Spleen (tissue), 11 donors: ENCODE data around the gene OR8I2. TPM values are rescaled to one million over a fixed set of nuclear protein-coding genes. Genes with fewer than 3 reads are reported as not detected.
"Not testable (repeated sequence)": the region's sequence is repeated elsewhere in the genome, so short reads cannot be mapped to it uniquely, and the experiment has no call there.

ENCODE experiments used
- DNase-seq: peaks from one replicate; pipeline ENCODE4 v3.0.0-alpha.2; 2020
- H3K27ac ChIP-seq, 8 donors: fragments of 200-600 bp; sonication (generic) in 7 of 8; 1 replicate in 4 of 8; 2 replicates in 4 of 8; pipeline versions ENCODE4 v1.5.0 to v1.8.0; 2016 to 2021; ENCODE audit warnings: inconsistent platforms in 4 of 8, mild to moderate bottlenecking in 4 of 8, moderate library complexity in 1 of 8
- H3K27me3 ChIP-seq, 7 donors: fragments of 200-600 bp; sonication (generic) in 6 of 7; replicated peaks in 1 of 7; 1 replicate in 4 of 7; 2 replicates in 3 of 7; pipeline versions ENCODE4 v1.5.0 to v1.8.0; 2016 to 2021; ENCODE audit warnings: inconsistent platforms in 3 of 7, mild to moderate bottlenecking in 1 of 7
- H3K36me3 ChIP-seq, 6 donors: fragments of 200-600 bp; sonication (generic) in 5 of 6; 1 replicate in 4 of 6; 2 replicates in 2 of 6; pipeline versions ENCODE4 v1.5.0 to v1.8.0; 2016 to 2021; ENCODE audit warnings: inconsistent platforms in 2 of 6
- H3K4me1 ChIP-seq, 6 donors: fragments of 200-600 bp; sonication (generic) in 5 of 6; 1 replicate in 3 of 6; 2 replicates in 3 of 6; pipeline versions ENCODE4 v1.5.0 to v1.8.0; 2016 to 2021; ENCODE audit warnings: inconsistent platforms in 3 of 6
- H3K4me3 ChIP-seq, 8 donors: fragments of 200-600 bp; sonication (generic) in 7 of 8; 1 replicate in 4 of 8; 2 replicates in 4 of 8; pipeline versions ENCODE4 v1.5.0 to v1.8.0; 2016 to 2021; ENCODE audit warnings: inconsistent platforms in 4 of 8, mild to moderate bottlenecking in 4 of 8, moderate library complexity in 2 of 8
- H3K9me3 ChIP-seq, 8 donors: fragments of 200-600 bp; sonication (generic) in 7 of 8; 1 replicate in 4 of 8; 2 replicates in 4 of 8; pipeline versions ENCODE4 v1.5.0 to v1.8.0; 2016 to 2021; ENCODE audit warnings: inconsistent platforms in 4 of 8
- POLR2A ChIP-seq, 3 donors: fragments of 450-650 bp; IDR thresholded peaks; one replicate each; pipeline ENCODE4 v1.5.1; 2017; ENCODE audit warnings: antibody characterized with exemption in 3 of 3, mild to moderate bottlenecking in 1 of 3
- POLR2AphosphoS5 ChIP-seq, 3 donors: sonication (generic); formaldehyde crosslinking; IDR thresholded peaks; one replicate each; pipeline ENCODE4 v1.5.1; 2017; ENCODE audit warnings: antibody characterized with exemption in 3 of 3
- WGBS, 5 donors: extraction: QIAGEN DNeasy Blood & Tissue Kit in 3 of 5; methylation state at CpG; one replicate each; pipeline versions ENCODE4 v1.1.5 to v1.1.7; 2013 to 2018; 5-methylcytosine and 5-hydroxymethylcytosine counted together
- intact Hi-C: fragments of 100-400 bp; cut with DNase I; formaldehyde crosslinking; loops from one replicate; pipeline ENCODE4 v1.15.0; 2023; ENCODE audit warnings: low total_unique reads
- polyA plus RNA-seq, 3 donors: library from polyadenylated mRNA; stranded (reverse); fragments of 200-250 nt; gene quantifications; one replicate each; pipeline ENCODE4 v1.2.1, GENCODE V29; 2013
- total RNA-seq, 7 donors: library from RNA; depleted of rRNA in 3 of 7; stranded (reverse); fragments of >200 nt in 3 of 7; fragmentation: NEBNext Ultra II Directional in 4 of 7; extraction: Animal tissue kit (Norgen Biotek cat#: 25700) in 4 of 7; gene quantifications; one replicate each; pipeline versions ENCODE4 v1.1.0 to v1.2.1, GENCODE V29; 2016 to 2021
- TF ChIP-seq, protein P1 (sequence below), 11 experiments: fragments of 200-600 bp in 7 of 11; fragments of 450-650 bp in 4 of 11; sonication (generic) in 4 of 11; IDR thresholded peaks in 8 of 11; conservative IDR thresholded peaks in 3 of 11; 1 replicate in 7 of 11; 2 replicates in 4 of 11; pipeline versions ENCODE4 v1.4.0 to v1.8.0; 2016 to 2021; ENCODE audit warnings: antibody characterized with exemption in 11 of 11, inconsistent platforms in 4 of 11, mild to moderate bottlenecking in 1 of 11
- donor health status: healthy with polysubstance abuse.
- donor health status: DM: no; HTN: no; CAD: no; lungs with moderate emphysema.
- donor health status: DM: no; HTN: no; CAD: no.
- donor health status: Bipolar disorder and iron deficiency.
- donor health status: healthy.
- donor health status: DM: no; HTN: no; CAD: no.
- donor health status: DM: yes; HTN: yes; CAD: no.

The OR8I2 gene
- total and polyA plus RNA-seq, 10 donors: not detected

DNA sequence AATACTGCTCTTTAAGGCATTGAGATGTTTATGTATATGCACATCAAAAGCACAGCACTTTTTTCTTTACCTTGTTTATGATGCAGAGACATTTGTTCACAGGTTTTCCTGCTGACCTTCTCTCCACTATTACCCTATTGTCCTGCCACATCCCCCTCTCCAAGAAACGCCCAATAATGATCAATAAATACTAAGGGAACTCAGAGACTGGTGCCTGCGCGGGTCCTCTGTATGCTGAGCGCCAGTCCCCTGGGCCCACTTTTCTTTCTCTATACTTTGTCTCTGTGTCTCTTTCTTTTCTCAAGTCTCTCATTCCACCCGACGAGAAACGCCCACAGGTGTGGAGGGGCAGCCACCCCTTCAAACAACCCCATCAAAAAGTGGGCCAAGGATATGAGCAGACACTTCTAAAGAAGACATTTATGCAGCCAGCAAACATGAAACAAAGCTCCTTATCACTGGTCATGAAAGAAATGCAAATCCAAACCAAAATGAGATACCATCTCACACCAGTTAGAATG, 34.8 kb upstream of the OR8I2 start:
- H3K4me3 ChIP-seq, H3K4me1 ChIP-seq, intact Hi-C loops, DNase-seq, H3K27me3 ChIP-seq, H3K36me3 ChIP-seq, H3K27ac ChIP-seq: not testable (repeated sequence)
- H3K9me3 ChIP-seq: peaks cover 0 to 28% (median 5%) of the 10 kb centered on the region in 8 donors
- WGBS, 5 donors: 58 to 82% (median 78%) methylated on average over 7 of the region's 7 CpGs

DNA sequence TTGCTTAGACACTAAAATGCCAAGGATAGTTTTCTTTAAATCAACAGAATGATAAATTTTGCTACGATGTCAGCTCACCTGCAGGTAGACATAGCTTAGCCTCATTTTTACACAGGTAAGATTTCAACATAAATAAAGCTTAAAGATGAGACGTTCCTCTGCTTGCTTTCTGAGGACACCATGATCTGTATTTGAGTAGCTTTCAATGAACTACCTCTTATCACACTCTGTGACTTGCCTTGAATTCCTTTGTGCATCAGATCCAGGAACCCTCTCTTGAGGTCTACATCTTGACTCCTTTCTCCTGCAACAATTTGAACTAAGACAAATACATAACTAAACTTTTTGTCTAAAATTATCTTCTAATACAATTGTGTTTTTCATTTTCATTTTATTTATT, 26.1 kb upstream of the OR8I2 start:
- Histone ChIP-seq H3K27ac (no peak overlapping the region), H3K9me3 (peaks cover 0 to 28% (median 15%) of the 10 kb centered on the region in 8 donors), H3K4me1 (no peaks in the 10 kb centered on the region), H3K4me3 (no peak overlapping the region), H3K36me3 (no peaks in the 10 kb centered on the region), H3K27me3 (no peaks in the 10 kb centered on the region)
- DNase-seq: no peak
- TF ChIP-seq POLR2A (IDR thresholded peaks at IDR 0.05): no peak
- TF ChIP-seq, protein P1, sequence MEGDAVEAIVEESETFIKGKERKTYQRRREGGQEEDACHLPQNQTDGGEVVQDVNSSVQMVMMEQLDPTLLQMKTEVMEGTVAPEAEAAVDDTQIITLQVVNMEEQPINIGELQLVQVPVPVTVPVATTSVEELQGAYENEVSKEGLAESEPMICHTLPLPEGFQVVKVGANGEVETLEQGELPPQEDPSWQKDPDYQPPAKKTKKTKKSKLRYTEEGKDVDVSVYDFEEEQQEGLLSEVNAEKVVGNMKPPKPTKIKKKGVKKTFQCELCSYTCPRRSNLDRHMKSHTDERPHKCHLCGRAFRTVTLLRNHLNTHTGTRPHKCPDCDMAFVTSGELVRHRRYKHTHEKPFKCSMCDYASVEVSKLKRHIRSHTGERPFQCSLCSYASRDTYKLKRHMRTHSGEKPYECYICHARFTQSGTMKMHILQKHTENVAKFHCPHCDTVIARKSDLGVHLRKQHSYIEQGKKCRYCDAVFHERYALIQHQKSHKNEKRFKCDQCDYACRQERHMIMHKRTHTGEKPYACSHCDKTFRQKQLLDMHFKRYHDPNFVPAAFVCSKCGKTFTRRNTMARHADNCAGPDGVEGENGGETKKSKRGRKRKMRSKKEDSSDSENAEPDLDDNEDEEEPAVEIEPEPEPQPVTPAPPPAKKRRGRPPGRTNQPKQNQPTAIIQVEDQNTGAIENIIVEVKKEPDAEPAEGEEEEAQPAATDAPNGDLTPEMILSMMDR (IDR thresholded peaks at IDR 0.05 in 8 of 11, conservative IDR thresholded peaks at IDR 0.05 in 3 of 11): no peak
- TF ChIP-seq POLR2AphosphoS5 (IDR thresholded peaks at IDR 0.05): no peak
- WGBS, 5 donors: 68 to 83% (median 81%) methylated on average over 2 of the region's 2 CpGs
- intact Hi-C loops: no loop called here

DNA sequence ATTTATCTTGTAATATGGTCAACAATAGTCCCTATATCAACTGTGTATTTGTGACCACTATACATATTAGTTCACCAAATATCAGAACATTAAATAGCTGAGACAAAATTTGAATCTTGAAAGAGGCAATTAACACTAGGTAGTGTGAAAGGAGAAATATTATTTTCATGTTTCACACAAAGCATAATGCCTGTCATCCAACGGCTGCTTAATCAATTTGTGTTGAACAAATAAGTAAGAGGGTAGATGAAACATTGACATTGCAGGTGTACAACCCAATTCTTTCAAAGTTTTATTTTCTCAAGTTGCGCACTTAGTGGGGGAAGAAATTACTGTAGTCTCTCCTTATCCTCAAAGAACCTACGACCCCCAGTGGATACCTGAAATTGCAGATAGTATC, 3.4 kb upstream of the OR8I2 start:
- WGBS, 5 donors: 66 to 78% (median 76%) methylated on average over 3 of the region's 3 CpGs
- Histone ChIP-seq H3K27ac (no peak overlapping the region), H3K27me3 (no peaks in the 10 kb centered on the region), H3K4me1 (no peaks in the 10 kb centered on the region), H3K4me3 (no peak overlapping the region), H3K9me3 (peaks cover 0 to 3% (median 0%) of the 10 kb centered on the region in 8 donors), H3K36me3 (no peaks in the 10 kb centered on the region)
- intact Hi-C loops: no loop called here
- TF ChIP-seq POLR2A (IDR thresholded peaks at IDR 0.05): no peak
- TF ChIP-seq, protein P1 (IDR thresholded peaks at IDR 0.05 in 8 of 11, conservative IDR thresholded peaks at IDR 0.05 in 3 of 11): no peak
- DNase-seq: no peak

DNA sequence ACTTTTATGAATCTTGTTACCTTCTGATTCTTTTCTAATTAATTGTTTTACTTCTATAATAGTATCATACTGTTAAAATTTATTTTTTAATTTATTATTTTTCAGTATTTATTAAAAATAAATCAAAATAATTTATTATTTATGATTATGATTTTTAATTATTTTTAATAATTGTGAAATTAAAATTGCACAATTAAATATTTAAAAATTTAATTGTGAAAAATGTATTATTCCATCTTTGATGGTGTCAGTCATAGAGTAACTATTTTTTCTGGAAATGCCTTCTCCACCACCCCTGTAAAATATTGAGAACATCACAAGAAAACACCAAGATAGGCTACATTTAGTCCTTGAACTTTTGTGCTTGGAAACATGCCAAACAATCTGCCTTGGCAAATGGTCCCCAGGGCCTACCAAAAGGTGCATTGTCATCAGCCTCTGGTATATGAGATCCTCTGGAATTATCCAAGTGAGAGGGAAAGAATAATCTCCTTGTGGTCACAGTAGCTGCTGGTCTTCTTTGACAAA, 10.2 kb downstream of the OR8I2 start, which contains the start of gene OR8H2:
Gene OR8H2, plus strand, starts transcription at position 478 of the 528 bp plus-strand sequence. CDS start 1,356 bp downstream, outside the sequence.
- Histone ChIP-seq H3K9me3 (peaks cover 0 to 21% (median 7%) of the 10 kb centered on the region in 8 donors), H3K4me3 (no peak within 1 kb of the TSS), H3K27ac (no peak within 1 kb of the TSS), H3K36me3 (no peaks in the 10 kb centered on the region), H3K27me3 (no peaks in the 10 kb centered on the region), H3K4me1 (no peaks in the 10 kb centered on the region)
- intact Hi-C loops: no loop called here
- no peak for DNase-seq
- no peak for TF ChIP-seq POLR2A (IDR thresholded peaks at IDR 0.05)
- TF ChIP-seq, protein P1 (IDR thresholded peaks at IDR 0.05 in 8 of 11, conservative IDR thresholded peaks at IDR 0.05 in 3 of 11): no peak
- no peak for TF ChIP-seq POLR2AphosphoS5 (IDR thresholded peaks at IDR 0.05)
